Inflammatory macrophage treated with lipopolysaccharide for 4 hours (primary cell): ENCODE results near the gene EYS.
"Not testable (repeated sequence)": the region's sequence is repeated elsewhere in the genome, so short reads cannot be mapped to it uniquely, and the experiment has no call there.

ENCODE experiments used
- DNase-seq: peaks from one replicate; pipeline ENCODE4 v3.0.0-alpha.2; 2020

The EYS gene

GRCh38 chr6:64084185-64084663 lies 1622.8 kb downstream of the EYS start:
- no peak for DNase-seq

GRCh38 chr6:64083261-64083660 lies 1623.8 kb downstream of the EYS start:
- DNase-seq = no peak

- DNase-seq = no peak
Measured at GRCh38 chr6:64081453-64081852, 1625.6 kb downstream of the EYS start.

DNA sequence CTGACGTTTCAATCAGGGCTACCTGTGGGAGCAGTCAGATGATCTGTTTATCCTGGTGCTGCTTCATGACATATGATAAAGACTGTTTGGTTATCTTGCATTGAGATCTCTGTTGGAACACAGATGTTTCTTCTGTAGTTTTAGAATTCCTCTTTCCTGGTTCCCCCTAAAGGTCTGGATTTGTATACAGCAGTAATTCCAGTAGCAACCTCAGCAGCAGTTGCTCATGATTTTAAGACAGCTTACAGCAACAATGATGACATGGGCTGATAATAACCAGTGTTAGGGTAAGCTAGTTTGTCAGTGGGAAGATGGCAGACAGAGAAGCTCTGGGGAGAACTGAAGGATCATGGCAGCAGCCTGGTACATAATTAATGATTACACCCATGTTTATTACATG lies 1632.0 kb downstream of the EYS start:
- DNase-seq = no peak

GRCh38 chr6:64072686-64073085 lies 1634.3 kb downstream of the EYS start:
- DNase-seq = no peak

- no peak for DNase-seq
Measured at GRCh38 chr6:64064919-64065318, 1642.1 kb downstream of the EYS start.

- DNase-seq = no peak
Measured at GRCh38 chr6:64062960-64063683, 1643.9 kb downstream of the EYS start.

GRCh38 chr6:64054861-64055260 lies 1652.2 kb downstream of the EYS start:
- no peak for DNase-seq

GRCh38 chr6:64050590-64050989 lies 1656.4 kb downstream of the EYS start:
- no peak for DNase-seq

GRCh38 chr6:64049736-64050135 lies 1657.3 kb downstream of the EYS start:
- DNase-seq = no peak

DNA sequence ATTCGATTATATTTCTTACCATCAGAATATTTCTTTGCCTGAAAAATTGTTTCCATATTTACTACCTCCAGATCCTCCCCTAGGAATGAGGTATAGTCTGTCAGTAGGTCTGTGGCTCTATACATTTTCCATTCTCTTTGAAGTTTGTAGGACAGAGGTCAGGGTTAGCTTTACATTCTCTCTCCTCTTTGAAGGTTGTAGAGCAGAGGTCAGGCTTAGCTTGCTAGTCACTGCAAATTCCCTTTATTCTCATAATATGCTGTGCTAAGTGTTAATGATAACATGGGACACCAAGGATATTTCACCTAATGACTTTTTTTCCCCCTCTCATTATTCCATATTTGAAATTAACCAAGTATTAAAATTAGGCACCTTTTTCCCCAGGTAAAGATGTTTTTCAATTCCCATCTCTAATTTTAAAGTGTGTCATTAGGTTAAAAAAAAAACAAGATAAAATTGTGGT lies 1660.2 kb downstream of the EYS start:
- no peak for DNase-seq

DNA sequence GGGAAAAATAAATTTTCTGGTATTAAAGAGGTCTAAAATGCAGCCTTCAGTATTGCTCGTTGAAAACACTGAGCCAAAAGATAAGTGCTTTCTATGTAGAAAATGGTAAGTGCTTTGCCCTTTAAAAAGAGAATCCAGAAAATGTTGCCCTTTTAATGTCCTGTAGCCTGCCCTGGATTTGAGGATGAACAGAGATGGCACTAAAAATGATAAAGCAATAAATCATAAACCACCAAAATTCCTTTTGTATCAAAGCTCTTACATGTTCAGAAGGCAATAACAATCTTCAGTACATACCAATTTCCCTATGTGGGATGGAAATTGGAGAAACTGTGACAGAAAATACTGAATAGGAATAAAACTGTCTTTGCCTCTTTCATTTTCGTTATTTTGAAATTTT lies 1665.7 kb downstream of the EYS start:
- DNase-seq = no peak

DNA sequence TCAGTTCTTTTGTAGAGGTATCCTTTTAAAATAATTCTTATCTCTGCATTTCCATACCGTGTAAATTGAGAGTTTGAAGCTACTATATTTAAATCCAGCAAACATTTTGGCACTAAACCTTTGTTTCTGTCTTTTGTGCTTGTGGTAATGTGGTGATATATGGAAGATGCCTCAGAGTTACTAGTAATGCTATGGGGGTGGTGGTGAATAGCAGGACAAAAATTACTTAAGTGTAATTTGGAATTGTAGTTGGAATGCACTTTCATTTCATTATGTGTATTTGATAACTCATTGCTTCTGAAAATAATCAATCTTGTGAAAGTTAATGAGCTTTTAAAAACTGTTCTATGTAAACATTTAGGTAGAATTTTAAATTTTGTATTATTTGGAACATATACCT lies 1666.9 kb downstream of the EYS start:
- DNase-seq = no peak

GRCh38 chr6:64037427-64037826 lies 1669.6 kb downstream of the EYS start:
- no peak for DNase-seq

DNA sequence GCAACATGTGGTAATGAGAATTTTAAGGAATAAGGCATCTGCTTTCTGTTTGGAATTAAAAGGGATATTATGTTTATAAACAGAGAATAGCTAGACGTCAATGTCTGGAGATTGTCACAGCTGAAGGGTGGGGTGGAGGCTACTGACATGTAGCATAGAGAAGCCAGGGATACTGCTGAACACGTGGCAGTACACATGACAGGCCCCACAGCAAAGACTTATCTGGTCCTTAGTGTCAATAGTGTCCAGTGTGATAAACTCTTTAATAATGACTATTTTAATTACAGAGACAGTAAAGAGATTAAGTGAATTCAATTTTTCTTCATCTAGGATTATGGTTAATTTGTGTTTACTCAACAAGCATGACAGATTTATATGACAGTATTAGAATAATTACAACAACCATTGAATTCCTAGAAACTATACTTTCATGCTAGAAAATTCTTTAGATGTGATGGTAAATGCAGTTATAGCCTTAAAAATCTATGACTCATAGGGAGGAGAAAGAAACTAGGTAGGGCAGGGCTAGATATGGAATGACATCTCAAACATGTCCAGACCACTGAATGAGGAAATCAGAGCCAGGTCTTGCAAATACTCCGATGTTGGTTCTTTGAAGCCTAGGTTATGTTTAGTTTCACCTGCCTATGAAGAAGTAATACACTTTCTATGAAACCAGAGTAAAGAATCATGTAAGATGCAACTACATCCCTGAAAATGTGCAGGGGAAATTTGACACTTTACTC lies 1671.9 kb downstream of the EYS start:
- DNase-seq = no peak

GRCh38 chr6:64034291-64034690 lies 1672.7 kb downstream of the EYS start:
- no peak for DNase-seq

GRCh38 chr6:64030950-64031618 lies 1675.9 kb downstream of the EYS start:
- DNase-seq = not testable (repeated sequence)

DNA sequence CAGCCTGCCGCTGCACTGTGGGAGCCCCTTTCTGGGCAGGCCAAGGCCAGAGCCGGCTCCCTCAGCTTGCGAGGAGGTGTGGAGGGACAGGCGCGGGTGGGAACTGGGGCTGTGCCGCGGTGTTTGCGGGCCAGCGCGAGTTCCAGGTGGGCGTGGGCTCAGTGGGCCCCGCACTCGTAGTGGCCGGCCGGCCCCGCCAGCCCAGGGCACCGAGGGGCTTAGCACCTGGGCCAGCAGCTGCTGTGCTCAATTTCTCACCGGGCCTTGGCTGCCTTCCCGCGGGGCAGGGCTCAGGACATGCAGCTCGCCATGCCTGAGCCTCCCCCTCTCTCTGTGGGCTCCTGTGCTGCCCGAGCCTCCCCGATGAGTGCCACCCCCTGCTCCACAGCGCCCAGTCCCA lies 1683.3 kb downstream of the EYS start:
- no peak for DNase-seq

DNA sequence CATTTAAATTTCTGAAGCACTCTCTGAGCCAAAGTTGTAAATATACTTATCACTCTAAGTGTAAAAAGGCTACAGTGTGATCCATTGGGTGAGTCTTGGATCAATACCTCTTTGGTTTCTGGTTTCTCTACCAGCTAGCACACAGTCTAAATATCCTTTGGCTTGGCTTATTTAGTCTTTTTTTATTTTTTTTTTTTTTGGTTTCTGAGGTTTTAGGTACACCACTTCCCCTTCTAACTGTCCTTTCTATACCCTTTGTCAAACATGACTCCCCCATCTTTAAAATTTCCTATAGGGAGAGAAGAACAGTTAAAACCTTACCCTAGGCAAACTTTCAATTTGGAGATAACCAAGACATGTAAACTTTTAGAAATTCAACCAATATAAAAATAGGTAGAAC lies 1692.4 kb downstream of the EYS start:
- no peak for DNase-seq

DNA sequence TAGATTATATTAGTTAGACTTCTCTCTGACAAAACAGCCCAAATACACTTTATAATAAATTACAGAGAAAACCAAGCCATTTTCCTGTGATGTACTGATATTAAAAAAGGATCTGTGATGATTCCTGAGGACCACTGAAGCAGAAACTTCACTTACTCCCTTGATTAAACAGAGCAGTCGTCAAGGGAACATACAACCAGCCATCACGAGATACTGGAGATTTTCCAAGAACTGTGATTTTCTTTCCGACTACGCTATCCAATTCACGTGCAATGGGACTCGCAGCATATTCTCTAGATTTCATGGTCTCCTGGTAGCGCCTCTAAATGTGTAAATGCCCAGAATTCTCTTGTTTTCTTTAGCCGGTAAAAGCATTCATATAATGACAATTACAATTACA lies 1694.0 kb downstream of the EYS start:
- no peak for DNase-seq

- no peak for DNase-seq
Measured at GRCh38 chr6:64012351-64013001, 1694.5 kb downstream of the EYS start.

GRCh38 chr6:64010666-64011065 lies 1696.4 kb downstream of the EYS start:
- no peak for DNase-seq

DNA sequence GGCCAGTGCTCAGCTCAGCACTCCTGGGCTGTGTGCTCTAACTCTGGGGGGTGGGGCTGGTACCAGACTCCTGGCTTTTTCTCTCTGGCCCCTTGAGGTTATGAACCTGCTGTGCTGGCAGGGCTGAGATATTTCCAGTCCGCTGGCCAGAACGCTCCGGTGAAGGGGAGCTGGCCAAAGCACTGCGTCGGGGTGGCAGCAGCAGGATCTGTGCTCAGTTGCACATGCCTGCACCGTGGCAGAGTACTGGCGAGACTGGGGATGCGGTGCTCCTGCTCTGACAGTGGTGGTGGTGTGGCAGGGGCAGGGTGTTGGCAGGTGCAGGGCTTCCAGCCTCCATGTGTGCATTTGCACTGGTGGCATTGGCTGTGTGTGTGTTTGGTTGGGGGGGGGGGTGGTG lies 1697.0 kb downstream of the EYS start:
- DNase-seq = no peak
